GM19193 (cell line): Measurements from ENCODE around the gene IPP.

Experiments
- POLR2A ChIP-seq: IDR thresholded peaks from 4 replicates; pipeline ENCODE4 v1.6.1; 2011; ENCODE audit not compliant: insufficient read depth, insufficient read length; ENCODE audit errors: extremely low read depth

IPP gene

GRCh38 chr1:45753248-45754037 is 3.0 kb upstream of the IPP start:
- no peak for TF ChIP-seq POLR2A

GRCh38 chr1:45752441-45753052 is 2.1 kb upstream of the IPP start:
- TF ChIP-seq POLR2A = no peak

- no peak for TF ChIP-seq POLR2A
These were observed 1.6 kb upstream of the IPP start for GRCh38 chr1:45752014-45752413.

- no peak for TF ChIP-seq POLR2A
These were observed 3.5 kb downstream of the IPP start for GRCh38 chr1:45746922-45747321.

- TF ChIP-seq POLR2A = no peak
These were observed 11.3 kb downstream of the IPP start for GRCh38 chr1:45739137-45739536.

GRCh38 chr1:45730780-45731319 is 19.6 kb downstream of the IPP start:
- TF ChIP-seq POLR2A = no peak

- TF ChIP-seq POLR2A = no peak
These were observed 20.2 kb downstream of the IPP start for GRCh38 chr1:45730075-45730779.

- TF ChIP-seq POLR2A = no peak
These were observed 27.1 kb downstream of the IPP start for GRCh38 chr1:45723248-45723930.

- no peak for TF ChIP-seq POLR2A
These were observed 27.6 kb downstream of the IPP start for GRCh38 chr1:45722809-45723208.

GRCh38 chr1:45721207-45721606 is 29.2 kb downstream of the IPP start:
- no peak for TF ChIP-seq POLR2A

- TF ChIP-seq POLR2A = no peak
These were observed 32.2 kb downstream of the IPP start for GRCh38 chr1:45718289-45718688.

GRCh38 chr1:45716700-45717099 is 33.8 kb downstream of the IPP start:
- no peak for TF ChIP-seq POLR2A

- TF ChIP-seq POLR2A = no peak
These were observed 36.7 kb downstream of the IPP start for GRCh38 chr1:45713711-45714110.

- no peak for TF ChIP-seq POLR2A
These were observed 45.8 kb downstream of the IPP start for GRCh38 chr1:45704637-45705036.

GRCh38 chr1:45694823-45695222 is 55.6 kb downstream of the IPP start:
- TF ChIP-seq POLR2A = no peak
